Nephron progenitor cell (in vitro differentiated cells): ENCODE data around the gene METAP1D.
A peak's percentile ranks its signal among the peaks of the same experiment; 100 is the strongest.

Experiments
- DNase-seq: peaks from one replicate; pipeline ENCODE4 v3.0.0; 2021
- H3K27ac Mint-ChIP-seq: 2 replicates; pipeline ENCODE4 v1.8.0; 2021; ENCODE audit warnings: mild to moderate bottlenecking, moderate library complexity, mixed read lengths
- H3K27me3 Mint-ChIP-seq: 2 replicates; pipeline ENCODE4 v1.8.0; 2021; ENCODE audit warnings: mild to moderate bottlenecking, low read depth, mixed read lengths; ENCODE audit not compliant: poor library complexity
- H3K36me3 Mint-ChIP-seq: 2 replicates; pipeline ENCODE4 v1.8.0; 2021; ENCODE audit warnings: low read depth, mixed read lengths
- H3K4me1 Mint-ChIP-seq: 2 replicates; pipeline ENCODE4 v1.8.0; 2021; ENCODE audit warnings: mixed read lengths
- H3K4me3 Mint-ChIP-seq: 2 replicates; pipeline ENCODE4 v1.8.0; 2021; ENCODE audit warnings: mild to moderate bottlenecking, moderate library complexity, mixed read lengths
- H3K9me3 Mint-ChIP-seq: 2 replicates; pipeline ENCODE4 v1.8.0; 2021; ENCODE audit warnings: mild to moderate bottlenecking, moderate library complexity, mixed read lengths
- TF ChIP-seq, protein P1 (sequence below): fragments of 200-600 bp; sonication (generic); IDR thresholded peaks from 2 replicates; pipeline ENCODE4 v1.5.0; 2021; ENCODE audit warnings: antibody characterized with exemption

Gene METAP1D

DNA sequence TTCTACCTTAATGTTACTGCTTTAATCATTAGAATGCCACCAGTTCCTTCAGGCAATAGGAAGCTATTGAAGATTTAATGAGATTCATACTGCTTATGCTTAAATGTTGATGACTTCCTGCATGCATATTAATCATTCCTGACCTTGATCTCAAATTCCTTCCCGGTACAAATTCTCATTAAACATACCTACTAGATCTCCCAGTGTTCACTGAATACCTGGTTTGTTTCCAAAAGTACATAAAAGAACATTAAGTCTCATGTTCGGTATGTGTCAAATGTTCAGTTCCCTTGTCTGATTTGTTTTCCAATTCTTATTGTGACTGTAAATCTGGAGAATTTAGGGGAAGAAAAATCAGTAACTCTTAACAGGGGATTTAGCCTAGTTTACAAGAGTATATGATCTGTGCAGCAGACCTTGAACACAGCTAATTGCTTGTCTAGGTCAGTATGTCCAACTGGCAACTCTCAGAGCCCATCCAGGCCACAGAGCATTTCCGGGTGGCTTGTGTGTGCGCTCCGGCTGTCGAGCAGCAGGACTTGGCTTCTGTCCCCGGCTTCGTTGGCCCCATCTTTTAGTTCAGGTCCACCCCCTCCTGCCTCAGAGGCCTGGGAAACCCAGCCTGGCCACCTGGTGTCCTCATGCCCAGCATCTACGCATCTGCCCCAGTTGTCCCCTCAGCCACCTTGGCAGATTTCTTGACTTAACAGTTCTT, 13.1 kb downstream of the METAP1D start:
- Mint-ChIP-seq H3K4me3 (no peak overlapping the region), H3K27ac (peak overlapping the region; percentile 63), H3K36me3 (peaks cover 19% of the 10 kb centered on the region), H3K9me3 (peaks cover 3% of the 10 kb centered on the region), H3K4me1 (peaks cover 18% of the 10 kb centered on the region), H3K27me3 (no peaks in the 10 kb centered on the region)
- TF ChIP-seq, protein P1, sequence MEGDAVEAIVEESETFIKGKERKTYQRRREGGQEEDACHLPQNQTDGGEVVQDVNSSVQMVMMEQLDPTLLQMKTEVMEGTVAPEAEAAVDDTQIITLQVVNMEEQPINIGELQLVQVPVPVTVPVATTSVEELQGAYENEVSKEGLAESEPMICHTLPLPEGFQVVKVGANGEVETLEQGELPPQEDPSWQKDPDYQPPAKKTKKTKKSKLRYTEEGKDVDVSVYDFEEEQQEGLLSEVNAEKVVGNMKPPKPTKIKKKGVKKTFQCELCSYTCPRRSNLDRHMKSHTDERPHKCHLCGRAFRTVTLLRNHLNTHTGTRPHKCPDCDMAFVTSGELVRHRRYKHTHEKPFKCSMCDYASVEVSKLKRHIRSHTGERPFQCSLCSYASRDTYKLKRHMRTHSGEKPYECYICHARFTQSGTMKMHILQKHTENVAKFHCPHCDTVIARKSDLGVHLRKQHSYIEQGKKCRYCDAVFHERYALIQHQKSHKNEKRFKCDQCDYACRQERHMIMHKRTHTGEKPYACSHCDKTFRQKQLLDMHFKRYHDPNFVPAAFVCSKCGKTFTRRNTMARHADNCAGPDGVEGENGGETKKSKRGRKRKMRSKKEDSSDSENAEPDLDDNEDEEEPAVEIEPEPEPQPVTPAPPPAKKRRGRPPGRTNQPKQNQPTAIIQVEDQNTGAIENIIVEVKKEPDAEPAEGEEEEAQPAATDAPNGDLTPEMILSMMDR = no peak
- DNase-seq = peak; percentile 15

DNA sequence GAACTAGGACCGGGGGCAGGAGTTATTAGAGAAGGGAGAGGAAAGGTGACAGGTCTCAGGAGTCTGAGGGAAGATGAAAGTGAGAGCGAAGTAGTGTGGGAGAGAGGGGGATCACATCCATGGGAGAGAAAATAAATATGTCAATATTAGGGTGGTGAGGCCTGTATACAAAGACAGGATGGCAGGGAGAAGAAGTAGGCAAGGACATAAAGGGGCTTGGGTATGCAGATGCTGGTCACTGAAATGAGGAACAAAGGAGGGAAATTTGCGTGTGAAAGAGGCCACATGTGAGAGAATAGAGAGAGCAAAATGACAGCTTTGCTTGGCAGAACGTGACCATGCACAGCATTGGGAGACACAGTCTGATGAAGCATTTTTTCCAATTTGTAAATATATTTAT, 13.6 kb downstream of the METAP1D start:
- TF ChIP-seq, protein P1 = no peak
- DNase-seq = no peak
- Mint-ChIP-seq H3K36me3 (peaks cover 17% of the 10 kb centered on the region), H3K4me1 (peaks cover 18% of the 10 kb centered on the region), H3K27me3 (no peaks in the 10 kb centered on the region), H3K4me3 (peak overlapping the region; percentile 3), H3K9me3 (peaks cover 3% of the 10 kb centered on the region), H3K27ac (peak overlapping the region; percentile 63)

DNA sequence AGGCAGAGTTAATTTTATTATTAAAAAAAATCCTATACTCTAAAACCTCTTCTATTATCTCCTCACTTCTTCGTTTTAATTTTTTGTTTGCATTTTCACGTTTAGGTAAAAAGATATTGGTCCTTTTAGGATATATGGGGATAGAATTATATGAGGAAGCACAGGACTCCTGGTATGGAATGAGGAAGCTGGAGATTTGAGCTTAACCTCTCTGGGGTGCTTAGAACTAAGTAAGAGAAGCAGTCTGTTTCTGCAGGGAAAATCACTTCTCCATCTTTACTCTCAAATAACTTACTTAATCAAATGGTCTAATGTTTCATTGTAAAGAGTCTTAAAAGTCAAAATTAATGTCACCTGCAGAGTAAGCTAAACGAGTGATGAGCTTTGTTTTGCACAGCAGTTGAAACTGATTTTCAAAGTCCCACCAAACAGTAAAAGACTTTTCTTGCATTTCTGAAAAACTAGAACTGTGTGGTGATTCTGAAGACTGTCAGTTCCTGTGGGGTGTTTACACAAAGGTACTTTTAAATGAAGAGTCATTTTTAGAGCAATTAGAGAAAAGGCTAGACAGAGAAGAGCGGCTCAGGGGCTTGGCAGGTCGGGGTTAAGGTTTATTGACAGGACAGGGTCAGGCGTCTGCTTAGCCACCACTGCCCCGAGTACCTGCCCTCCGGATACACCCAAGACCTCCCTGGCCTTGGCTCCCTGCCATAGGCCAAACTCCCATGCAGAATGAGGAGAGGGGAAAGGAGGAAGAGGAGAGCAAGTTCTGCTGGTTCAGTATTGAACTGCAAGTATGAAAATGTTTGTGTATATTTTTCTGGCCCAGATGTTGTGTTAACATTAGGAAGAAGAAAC, 21.6 kb downstream of the METAP1D start:
- peak; percentile 21 for DNase-seq
- peak overlapping the region; percentile 63 for H3K4me3 Mint-ChIP-seq
- H3K27me3 Mint-ChIP-seq = no peaks in the 10 kb centered on the region
- H3K9me3 Mint-ChIP-seq = peaks cover 3% of the 10 kb centered on the region
- H3K27ac Mint-ChIP-seq = peak overlapping the region; percentile 86
- peaks cover 15% of the 10 kb centered on the region for H3K36me3 Mint-ChIP-seq
- peaks cover 35% of the 10 kb centered on the region for H3K4me1 Mint-ChIP-seq
- TF ChIP-seq, protein P1 = no peak

DNA sequence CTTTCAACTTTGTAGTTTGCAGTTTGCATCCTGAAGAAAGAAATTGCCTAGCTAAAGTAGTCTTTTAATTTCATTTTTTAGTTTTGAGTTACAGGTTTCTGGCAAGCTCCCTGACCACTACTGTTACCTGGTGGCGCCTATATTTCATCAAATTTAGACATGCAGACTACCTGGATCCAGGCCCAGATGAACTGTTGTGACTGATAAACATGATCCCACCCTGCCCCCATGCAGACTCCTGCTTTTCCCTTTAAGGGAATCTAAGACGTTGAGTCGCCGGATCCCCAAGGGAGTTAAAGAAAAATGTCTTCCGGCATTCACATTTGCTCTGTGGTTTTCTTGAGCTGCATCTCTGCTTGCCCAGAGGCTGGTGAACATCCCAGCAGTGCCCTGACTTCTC, 22.2 kb downstream of the METAP1D start:
- Mint-ChIP-seq H3K27ac (peak overlapping the region; percentile 86), H3K27me3 (no peaks in the 10 kb centered on the region), H3K36me3 (peaks cover 10% of the 10 kb centered on the region), H3K4me3 (peak overlapping the region; percentile 63), H3K4me1 (peaks cover 37% of the 10 kb centered on the region), H3K9me3 (no peaks in the 10 kb centered on the region)
- TF ChIP-seq, protein P1 = no peak
- peak; percentile 37 for DNase-seq

DNA sequence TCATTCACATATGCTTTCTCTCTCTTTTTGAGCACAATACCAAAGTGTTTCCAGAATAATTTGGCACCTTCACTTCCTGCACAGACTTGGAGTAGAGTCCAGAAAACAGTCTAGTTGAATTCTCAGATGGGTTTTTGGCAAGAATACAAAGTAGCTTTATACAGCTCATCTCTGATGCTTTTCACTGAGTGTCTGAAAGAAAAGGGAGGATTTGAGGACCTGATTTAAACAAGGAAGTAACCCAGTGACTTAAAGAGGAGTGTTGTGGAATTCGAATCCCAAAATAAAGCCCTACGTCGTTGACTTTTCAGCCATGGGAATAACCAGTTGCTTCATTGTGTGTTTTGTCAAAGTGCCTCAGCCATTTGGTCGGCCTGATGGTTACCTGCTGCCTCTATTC, 31.8 kb downstream of the METAP1D start:
- H3K9me3 Mint-ChIP-seq = peaks cover 5% of the 10 kb centered on the region
- H3K36me3 Mint-ChIP-seq = peaks cover 7% of the 10 kb centered on the region
- TF ChIP-seq, protein P1 = no peak
- no peak for DNase-seq
- peak overlapping the region; percentile 78 for H3K27ac Mint-ChIP-seq
- no peaks in the 10 kb centered on the region for H3K27me3 Mint-ChIP-seq
- H3K4me3 Mint-ChIP-seq = no peak overlapping the region
- peaks cover 28% of the 10 kb centered on the region for H3K4me1 Mint-ChIP-seq
